HepG2 (cell line): ENCODE results near the gene GPR89A.
"Not testable (repeated sequence)": the region's sequence is repeated elsewhere in the genome, so short reads cannot be mapped to it uniquely, and the experiment has no call there.

Source experiments
- CTCF ChIP-seq: sonication (generic); formaldehyde crosslinking; IDR thresholded peaks from 2 replicates; pipeline ENCODE4 v1.5.0; 2020; ENCODE audit warnings: mild to moderate bottlenecking, missing genetic modification reagents, moderate library complexity
- HMG20B ChIP-seq: conservative IDR thresholded peaks from 2 replicates; pipeline ENCODE4 v1.6.1; 2016; ENCODE audit warnings: missing genetic modification reagents, missing compliant biosample characterization
- MYC ChIP-seq: sonication (generic); formaldehyde crosslinking; IDR thresholded peaks from 2 replicates; pipeline ENCODE4 v1.9.0; 2021; ENCODE audit warnings: missing genetic modification reagents, borderline replicate concordance
- POLR2AphosphoS5 ChIP-seq: IDR thresholded peaks from 2 replicates; pipeline ENCODE4 v1.6.1; 2012; ENCODE audit warnings: low read depth, low read length
- TAF15 ChIP-seq: fragments of 200-400 bp; formaldehyde crosslinking; IDR thresholded peaks from one replicate; pipeline ENCODE4 v1.6.1; 2018; ENCODE audit warnings: mild to moderate bottlenecking, low read depth, low read length; ENCODE audit not compliant: poor library complexity, severe bottlenecking
- TBL1XR1 ChIP-seq: fragments of 150-350 bp; IDR thresholded peaks from 2 replicates; pipeline ENCODE4 v1.6.1; 2014; ENCODE audit warnings: borderline replicate concordance, low read length; ENCODE audit not compliant: partially characterized antibody
- ZNF614 ChIP-seq: IDR thresholded peaks from 2 replicates; pipeline ENCODE4 v1.6.1; 2018; ENCODE audit warnings: missing biosample characterization, missing genetic modification reagents, inconsistent platforms, borderline replicate concordance
- ZSCAN29 ChIP-seq: sonication (generic); formaldehyde crosslinking; conservative IDR thresholded peaks from 2 replicates; pipeline ENCODE4 v1.4.0; 2020; ENCODE audit warnings: mild to moderate bottlenecking, missing genetic modification reagents
- TF ChIP-seq, protein P1 (sequence below): sonication (generic); formaldehyde crosslinking; IDR thresholded peaks from 2 replicates; pipeline ENCODE4 v1.4.0; 2020; ENCODE audit warnings: mild to moderate bottlenecking, missing genetic modification reagents, borderline replicate concordance

GRCh38 chr1:145592347-145592746 lies 15.4 kb upstream of the GPR89A start:
- TF ChIP-seq HMG20B (CRISPR knock-in tag); ZNF614 (CRISPR knock-in tag); CTCF (CRISPR knock-in tag); ZSCAN29 (CRISPR knock-in tag); MYC (CRISPR knock-in tag); TBL1XR1; TAF15; POLR2AphosphoS5: not testable (repeated sequence)
- TF ChIP-seq, protein P1, sequence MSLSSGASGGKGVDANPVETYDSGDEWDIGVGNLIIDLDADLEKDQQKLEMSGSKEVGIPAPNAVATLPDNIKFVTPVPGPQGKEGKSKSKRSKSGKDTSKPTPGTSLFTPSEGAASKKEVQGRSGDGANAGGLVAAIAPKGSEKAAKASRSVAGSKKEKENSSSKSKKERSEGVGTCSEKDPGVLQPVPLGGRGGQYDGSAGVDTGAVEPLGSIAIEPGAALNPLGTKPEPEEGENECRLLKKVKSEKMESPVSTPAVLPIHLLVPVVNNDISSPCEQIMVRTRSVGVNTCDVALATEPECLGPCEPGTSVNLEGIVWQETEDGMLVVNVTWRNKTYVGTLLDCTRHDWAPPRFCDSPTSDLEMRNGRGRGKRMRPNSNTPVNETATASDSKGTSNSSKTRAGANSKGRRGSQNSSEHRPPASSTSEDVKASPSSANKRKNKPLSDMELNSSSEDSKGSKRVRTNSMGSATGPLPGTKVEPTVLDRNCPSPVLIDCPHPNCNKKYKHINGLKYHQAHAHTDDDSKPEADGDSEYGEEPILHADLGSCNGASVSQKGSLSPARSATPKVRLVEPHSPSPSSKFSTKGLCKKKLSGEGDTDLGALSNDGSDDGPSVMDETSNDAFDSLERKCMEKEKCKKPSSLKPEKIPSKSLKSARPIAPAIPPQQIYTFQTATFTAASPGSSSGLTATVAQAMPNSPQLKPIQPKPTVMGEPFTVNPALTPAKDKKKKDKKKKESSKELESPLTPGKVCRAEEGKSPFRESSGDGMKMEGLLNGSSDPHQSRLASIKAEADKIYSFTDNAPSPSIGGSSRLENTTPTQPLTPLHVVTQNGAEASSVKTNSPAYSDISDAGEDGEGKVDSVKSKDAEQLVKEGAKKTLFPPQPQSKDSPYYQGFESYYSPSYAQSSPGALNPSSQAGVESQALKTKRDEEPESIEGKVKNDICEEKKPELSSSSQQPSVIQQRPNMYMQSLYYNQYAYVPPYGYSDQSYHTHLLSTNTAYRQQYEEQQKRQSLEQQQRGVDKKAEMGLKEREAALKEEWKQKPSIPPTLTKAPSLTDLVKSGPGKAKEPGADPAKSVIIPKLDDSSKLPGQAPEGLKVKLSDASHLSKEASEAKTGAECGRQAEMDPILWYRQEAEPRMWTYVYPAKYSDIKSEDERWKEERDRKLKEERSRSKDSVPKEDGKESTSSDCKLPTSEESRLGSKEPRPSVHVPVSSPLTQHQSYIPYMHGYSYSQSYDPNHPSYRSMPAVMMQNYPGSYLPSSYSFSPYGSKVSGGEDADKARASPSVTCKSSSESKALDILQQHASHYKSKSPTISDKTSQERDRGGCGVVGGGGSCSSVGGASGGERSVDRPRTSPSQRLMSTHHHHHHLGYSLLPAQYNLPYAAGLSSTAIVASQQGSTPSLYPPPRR (CRISPR knock-in tag): not testable (repeated sequence)
